ENCODE measurements around the gene SRP68.

SRP68 gene

DNA sequence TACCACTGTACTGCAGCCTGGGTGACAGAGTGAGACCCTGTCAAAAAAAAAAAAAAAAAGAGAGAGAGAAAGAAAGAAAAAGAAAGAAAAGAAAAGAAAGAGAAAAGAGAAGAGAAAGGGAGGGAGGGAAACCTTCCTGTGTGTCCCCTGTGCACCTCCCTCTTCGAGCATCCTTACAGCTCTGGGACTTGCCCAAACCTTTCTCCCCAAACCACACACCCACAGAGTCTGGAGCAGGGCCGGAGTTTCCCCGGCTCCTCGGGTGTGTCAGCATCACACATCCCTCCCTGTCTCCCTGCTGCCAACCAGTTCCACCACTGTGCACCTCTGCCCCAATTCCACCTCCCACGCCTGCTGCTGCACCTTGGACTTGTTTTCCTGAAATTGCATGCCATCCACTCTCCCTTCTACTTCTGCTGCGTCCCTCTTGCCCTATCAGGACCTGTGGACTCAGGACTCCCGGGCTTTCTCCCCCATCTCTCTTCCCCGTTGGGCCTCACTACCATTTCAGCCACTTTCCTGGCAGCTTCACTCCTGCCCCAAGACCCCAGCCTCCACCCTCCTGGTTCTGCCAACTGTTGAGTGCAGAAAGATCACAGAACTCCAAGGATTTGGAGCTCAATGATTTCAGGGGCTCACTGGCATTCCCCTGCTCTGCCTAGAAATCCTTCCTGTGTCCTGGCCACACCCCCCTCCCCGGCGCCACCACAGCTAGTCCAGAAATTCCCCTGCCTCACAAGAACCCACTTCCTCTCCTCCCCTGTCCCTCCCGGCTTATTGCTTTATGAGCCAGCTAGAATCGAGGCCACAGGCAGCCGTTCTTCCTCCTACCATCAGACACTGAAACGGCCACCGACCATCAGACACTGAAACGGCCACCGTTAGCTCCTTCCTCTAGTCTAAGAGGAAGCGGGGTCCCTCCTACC lies 75.4 kb downstream of the SRP68 start:
- DNase-seq, result no peak

DNA sequence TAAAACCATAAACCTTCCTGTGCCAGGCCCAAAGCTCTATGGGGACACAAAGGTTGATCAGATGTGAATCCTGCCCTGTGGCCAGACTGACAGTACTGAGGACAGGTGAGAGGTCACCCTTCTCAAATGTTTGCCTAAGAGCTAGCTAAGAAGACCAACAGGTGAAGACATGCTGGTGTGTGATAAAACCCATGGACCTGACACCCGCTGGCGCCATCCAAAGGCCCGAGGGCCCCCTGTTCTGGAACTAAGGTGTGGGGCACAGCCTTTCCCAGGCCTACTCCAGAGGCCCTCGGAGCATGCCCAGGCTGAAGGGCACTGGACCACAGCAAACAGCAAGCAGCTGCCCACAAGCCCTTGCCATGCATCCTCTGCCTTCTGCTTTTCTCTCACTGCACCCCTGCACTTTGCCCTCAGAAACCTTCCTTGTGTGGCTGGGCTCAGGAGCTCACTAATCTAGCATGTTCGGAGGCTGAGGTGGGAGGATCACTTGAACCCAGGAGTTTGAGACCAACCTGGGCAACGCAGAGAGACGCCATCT lies 76.9 kb downstream of the SRP68 start:
- no peak for DNase-seq

DNA sequence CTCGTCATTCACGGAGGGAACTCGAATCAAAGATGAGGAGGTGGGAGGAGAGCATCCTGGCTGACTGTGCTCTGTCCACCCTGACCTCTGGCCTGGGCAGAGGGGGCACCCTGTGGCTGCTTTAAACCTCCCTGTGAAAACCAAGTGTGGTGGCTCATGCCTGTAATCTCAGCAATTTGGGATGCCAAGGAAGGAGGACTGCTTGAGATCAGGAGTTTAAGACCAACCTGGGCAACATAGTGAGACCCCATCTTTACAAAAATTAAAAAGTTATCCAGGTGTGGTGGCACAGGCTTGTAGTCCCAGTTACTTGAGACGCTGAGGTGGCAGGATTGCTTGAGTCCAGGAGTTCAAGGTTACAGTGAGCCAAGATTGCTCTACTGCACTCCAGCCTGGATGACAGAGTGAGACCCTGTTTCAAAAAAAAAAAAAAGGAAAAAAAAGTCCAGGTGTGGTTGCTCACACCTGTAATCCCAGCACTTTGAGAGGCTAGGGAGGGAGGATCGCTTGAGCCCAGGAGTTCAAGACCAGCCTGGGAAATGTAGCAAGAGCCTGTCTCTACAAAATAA lies 77.4 kb downstream of the SRP68 start:
- DNase-seq, result no peak

DNA sequence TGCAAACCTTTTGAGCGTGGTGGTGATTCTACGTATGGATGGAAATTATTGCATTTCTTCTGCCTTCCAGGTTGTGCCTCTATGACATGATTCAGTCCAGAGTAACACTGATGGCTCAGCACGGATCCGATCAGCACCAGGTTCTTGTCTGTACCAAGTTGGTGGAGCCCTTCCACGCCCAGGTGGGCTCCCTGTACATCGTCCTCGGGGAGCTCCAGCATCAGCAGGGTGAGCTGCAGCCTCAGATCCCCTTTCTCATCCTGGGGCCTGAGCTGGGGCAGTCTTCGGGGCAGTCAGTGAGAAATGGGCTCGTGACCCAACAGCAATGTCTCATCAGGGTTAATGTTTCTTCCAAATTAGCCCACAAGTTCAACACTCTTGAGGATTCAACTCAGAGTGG lies 80.9 kb downstream of the SRP68 start:
- DNase-seq, result no peak
